ENCODE results near the gene TLE3.

GRCh38 chr15:70066004-70066403 lies 31.7 kb downstream of the TLE3 start:
- no peak for TF ChIP-seq CTCF (IDR thresholded peaks at IDR 0.05 in 4 of 5, conservative IDR thresholded peaks at IDR 0.05 in 1 of 5)
- no peak for TF ChIP-seq POLR2A (IDR thresholded peaks at IDR 0.05)

Measured in gastrocnemius medialis (tissue), 4 donors.